ENCODE data around the gene PCP4L1.

DNA sequence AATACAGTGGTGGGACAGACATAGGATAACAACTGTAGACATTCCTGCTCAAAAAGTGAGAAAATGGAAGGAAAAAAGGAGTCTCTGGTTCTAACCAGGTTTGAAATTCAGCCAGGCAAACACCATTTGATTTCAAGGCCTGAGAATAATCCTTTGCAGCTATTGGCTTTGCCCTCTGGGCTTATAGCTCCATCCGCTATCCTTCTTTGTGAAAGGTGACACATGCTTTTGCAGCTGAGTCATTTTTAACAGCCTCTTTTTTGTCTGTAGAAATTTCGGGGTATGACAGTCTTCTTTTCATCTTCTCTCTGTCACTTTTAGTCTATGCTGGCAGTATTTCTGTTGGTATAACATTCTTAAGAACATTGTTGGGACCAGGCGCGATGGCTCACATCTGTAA is 71.8 kb downstream of the PCP4L1 start:
- TF ChIP-seq, protein P1, sequence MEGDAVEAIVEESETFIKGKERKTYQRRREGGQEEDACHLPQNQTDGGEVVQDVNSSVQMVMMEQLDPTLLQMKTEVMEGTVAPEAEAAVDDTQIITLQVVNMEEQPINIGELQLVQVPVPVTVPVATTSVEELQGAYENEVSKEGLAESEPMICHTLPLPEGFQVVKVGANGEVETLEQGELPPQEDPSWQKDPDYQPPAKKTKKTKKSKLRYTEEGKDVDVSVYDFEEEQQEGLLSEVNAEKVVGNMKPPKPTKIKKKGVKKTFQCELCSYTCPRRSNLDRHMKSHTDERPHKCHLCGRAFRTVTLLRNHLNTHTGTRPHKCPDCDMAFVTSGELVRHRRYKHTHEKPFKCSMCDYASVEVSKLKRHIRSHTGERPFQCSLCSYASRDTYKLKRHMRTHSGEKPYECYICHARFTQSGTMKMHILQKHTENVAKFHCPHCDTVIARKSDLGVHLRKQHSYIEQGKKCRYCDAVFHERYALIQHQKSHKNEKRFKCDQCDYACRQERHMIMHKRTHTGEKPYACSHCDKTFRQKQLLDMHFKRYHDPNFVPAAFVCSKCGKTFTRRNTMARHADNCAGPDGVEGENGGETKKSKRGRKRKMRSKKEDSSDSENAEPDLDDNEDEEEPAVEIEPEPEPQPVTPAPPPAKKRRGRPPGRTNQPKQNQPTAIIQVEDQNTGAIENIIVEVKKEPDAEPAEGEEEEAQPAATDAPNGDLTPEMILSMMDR (IDR thresholded peaks at IDR 0.05), result no peak
- no peak for TF ChIP-seq POLR2A (IDR thresholded peaks at IDR 0.05)

Measured in adrenal gland (tissue), 5 donors.